Activated CD8-positive, alpha-beta memory T cell treated with anti-CD3 and anti-CD28 coated beads, Interleukin-2, amount 50 U/mL, for 48 hours (primary cell): Measurements from ENCODE around the gene CPNE2.
"Not testable (repeated sequence)": the region's sequence is repeated elsewhere in the genome, so short reads cannot be mapped to it uniquely, and the experiment has no call there.

ENCODE experiments used
- DNase-seq: peaks from one replicate; pipeline ENCODE4 v3.0.0-alpha.2; 2020

Gene CPNE2

DNA sequence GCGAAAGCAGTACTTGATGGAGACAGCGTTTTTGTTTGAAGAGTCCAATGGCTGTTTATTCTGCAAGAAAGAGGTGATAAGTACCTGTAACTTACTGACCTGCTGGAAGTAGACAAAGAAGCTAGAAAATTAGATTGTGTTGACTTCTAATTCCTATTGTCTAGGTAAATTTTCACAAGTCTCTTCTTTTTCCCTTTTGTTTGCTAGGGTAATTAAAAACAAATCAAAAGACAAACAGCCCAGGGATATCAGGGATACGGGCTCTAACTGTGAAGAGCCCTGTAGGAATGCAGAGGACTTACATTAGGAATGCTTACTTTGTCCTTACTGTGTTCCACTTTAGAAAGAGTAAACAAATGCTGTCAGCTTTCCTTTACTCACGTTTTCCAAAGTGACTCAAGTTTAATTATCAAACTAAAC, 86.4 kb downstream of the CPNE2 start:
- DNase-seq: no peak

DNA sequence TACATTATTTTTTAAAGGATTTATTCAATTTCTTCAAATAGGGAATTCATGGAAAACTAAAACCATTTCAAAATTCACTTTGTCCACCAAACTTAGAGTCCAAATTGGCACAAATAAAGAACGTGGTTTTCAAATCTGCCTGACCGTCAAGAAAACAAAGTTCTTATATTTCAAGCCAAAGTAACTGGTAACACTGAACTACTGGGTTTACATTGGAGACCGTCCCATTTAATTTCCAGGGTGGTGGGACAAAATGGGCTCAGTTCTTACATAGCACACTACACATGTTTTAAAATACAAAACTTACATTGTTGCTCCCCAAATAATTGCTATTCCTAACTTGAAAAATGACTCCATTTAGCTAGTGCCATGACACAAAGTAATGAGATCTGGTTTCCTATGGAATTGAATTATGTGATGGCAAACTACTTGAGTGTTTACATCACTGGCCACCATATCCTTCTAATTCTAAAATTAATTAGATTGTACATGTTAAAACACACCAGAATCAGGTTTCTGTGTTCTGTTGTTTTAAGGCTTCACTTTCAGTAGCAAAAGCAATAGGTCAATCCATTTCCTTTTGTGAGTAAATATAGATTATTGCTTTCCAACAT, 86.9 kb downstream of the CPNE2 start:
- DNase-seq: no peak

DNA sequence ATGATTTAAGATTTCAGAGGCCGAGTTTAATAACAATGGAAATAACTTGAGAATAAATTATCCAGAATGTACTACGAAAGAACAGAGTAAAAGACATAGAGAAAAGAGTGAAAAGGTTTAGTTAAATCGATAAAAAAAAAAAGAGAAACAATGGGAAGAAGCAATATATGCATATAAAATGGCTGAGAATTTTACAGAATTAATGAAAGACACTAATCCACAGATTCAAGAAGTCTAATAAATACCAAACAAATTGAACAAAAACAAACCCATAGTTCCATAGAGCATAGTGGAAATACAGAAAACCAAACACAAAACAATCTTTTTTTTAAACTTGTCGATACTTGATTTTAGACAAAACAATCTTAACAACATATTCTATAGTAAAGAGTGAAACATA, 91.7 kb downstream of the CPNE2 start:
- no peak for DNase-seq

DNA sequence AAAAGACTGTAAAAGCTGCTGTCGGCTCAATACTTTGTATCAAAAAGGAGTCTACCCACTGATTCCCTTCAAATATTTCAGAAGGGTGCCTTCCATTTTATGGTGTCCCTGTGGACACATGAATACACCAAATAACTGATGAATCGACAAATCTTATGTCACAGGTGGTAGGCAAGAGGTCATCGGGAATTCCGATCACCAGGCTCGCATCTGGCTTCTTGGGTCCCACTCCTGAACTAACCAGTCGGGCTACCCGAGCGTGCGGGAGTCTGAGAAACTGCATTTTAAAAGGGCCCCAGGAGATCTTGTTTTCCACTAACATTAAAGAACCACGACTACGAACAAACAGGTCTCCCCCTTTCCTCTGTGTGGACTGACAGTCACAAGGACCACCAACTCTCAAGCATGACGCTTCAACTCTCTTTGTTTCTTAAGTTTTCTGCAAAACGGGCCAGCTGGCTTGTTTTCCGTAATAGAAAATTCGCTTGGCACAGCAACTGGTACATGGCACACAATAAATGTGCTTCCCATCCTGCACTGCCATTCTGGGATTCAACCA, 92.6 kb downstream of the CPNE2 start:
- no peak for DNase-seq

DNA sequence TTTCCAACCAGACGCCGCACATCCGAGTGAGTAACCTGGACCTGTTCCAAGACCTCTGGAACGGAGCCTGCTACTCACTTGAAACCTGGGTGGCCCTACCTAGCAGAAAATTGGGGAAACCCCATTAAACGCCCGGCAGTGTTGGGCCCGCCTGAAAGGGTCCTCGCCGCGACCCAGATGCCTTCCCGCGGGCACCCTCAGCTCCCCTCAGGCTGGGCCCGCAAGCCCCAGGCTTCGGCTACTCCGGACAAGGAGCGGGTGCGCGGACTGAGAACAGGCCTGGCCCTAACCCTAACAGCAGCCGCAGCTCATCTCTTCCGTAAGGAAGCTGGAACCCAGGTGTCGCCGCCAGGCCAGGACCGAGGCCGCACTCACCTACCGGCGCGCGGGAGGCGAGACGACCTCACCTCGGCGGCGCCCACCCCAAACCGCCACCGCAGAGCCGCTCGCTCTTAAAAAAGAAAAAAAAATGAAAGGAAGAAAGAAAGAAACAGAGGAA, 93.1 kb downstream of the CPNE2 start:
- peak; percentile 80 for DNase-seq

DNA sequence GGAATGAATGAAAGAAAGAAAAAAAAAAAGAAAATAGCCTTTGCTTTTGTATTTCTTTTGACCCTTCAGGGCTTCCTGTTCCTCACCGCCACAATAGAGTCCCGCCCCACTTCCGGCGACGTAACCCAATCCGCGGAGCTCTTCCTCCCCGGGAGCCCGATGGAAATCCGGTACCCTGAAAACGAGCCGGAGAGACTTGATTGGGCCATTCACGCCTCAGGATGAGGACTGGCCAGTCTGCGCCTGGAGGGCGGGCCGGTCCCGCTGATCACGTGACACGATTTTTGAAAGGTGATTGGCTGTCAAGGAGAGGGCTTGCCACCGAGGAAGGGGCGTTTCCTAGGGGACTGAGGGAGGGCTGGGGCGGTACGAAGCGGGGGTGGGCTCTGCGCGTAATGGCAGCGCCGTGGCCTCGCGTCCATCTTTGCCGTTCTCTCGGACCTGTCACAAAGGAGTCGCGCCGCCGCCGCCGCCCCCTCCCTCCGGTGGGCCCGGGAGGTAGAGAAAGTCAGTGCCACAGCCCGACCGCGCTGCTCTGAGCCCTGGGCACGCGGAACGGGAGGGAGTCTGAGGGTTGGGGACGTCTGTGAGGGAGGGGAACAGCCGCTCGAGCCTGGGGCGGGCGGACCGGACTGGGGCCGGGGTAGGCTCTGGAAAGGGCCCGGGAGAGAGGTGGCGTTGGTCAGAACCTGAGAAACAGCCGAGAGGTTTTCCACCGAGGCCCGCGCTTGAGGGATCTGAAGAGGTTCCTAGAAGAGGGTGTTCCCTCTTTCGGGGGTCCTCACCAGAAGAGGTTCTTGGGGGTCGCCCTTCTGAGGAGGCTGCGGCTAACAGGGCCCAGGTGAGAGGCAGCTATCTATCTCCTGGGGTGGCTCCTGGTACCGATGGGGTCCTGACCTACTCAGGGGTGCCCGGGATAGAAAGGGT, 93.8 kb downstream of the CPNE2 start, which contains the start of the genes PSME3IP1 and RSPRY1:
PSME3IP1 (minus strand) TSS at position 95 of the 927 bp plus-strand sequence. CDS start 12,185 bp downstream, outside the sequence.
RSPRY1 (plus strand) TSS at position 385 of the 927 bp plus-strand sequence. CDS start 18,330 bp downstream, outside the sequence.
- peak; percentile 96 for DNase-seq

DNA sequence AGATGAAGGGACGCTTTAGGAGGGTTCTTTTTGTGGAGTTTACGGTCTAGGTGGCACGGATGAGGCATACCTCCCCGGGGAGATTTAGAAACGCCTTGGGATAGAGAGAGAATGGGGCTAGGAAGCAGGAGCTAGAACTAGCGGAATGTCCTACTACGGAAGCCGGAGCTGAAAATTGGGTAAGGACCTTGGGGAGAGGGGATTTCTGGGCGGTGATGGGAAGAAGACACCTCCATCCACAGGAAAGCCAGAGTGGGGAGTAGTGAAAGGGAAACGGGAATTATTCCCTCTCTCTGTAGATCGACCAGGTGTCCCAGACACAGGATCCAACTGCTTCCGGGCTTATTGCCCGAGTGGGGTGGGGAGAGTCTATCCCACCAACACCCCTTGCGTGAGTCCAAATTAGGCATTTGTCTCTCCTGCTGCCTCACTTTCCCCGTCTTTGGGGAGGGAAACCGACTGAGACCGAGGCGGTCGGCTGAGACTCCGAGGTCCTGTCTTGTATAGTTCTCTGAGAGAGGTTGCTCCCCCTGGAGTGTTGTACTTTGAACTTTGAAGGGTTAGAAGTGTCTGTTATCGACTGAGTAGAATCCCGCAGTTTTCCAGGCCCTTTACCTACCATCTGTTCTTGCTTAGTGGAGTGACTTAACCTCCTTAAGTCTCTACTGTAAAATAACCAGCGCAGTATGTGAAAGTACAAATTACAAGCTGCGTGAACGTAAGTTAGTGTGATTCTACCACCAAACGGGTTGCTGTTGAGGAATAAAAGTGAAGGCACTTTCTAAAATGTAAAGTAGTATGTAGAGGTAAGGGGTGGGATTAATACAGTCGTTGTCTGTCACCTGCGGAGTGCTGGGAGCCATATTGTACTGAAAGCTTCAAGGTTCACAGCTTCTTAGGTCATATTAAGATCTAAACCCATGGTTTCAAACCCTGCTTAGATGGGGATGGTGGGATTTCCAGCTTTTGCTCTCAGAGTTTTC, 94.8 kb downstream of the CPNE2 start:
- peak; percentile 62 for DNase-seq

DNA sequence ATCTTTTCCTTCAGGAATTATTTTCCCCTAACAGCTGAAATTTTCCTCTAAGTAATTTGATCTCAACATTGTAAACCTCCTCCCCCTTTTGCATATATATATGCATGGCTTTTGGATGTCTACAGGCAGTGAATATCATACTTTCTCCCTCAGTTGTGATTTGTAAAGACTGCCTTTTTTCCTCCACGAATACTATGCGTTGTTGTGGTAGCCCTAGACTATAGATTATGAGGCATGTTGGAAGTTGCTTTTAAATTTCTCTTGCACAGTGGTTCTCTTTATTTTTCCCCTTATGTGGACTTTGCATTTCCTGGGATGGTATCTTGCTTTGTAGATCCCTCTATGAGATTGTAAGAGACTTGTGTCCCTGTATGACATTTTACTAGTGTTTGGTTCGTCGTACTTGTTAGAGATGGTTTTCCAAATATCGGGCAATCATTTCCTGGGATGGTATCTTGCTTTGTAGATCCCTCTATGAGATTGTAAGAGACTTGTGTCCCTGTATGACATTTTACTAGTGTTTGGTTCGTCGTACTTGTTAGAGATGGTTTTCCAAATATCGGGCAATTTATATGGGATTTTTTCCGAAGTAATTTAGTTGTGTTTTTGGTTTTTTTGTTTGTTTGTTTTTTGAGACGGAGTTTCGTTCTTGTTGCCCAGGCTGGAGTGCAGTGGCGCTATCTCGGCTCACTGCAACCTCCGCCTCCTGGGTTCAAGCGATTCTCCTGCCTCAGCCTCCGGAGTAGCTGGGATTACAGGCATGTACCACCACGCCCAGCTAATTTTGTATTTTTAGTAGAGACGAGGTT, 95.7 kb downstream of the CPNE2 start:
- not testable (repeated sequence) for DNase-seq

DNA sequence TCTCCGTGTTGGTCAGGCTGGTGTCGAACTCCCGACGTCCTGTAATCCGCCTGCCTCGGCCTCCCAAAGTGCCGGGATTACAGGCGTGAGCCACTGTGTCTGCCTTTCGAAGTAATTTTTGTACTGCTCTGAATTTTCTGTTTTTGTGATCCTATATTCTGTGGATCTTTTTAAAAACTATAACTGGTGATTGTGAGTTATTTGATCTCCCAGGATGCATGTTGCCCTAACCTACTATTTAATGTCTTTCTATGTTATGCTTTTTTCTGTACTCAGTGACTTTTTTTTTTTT, 96.3 kb downstream of the CPNE2 start:
- DNase-seq: no peak

DNA sequence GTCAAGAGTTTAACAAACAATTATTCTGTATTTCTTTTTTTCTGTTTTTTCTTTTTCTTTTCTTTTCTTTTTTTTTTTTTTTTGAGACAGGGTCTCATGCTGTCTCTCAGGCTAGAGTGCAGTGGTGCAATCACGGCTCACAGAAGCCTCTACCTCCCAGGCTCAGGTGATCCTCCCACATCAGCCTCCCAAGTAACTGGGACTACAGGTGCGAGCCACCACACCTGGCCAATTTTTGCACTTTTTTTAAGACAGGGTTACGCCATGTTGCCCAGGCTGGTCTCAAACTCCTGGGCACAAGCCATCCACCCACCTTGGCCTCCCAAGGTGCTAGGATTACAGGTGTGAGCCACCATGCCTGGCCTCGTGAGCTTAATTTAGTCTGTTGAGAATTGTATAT, 97.1 kb downstream of the CPNE2 start:
- DNase-seq: not testable (repeated sequence)

DNA sequence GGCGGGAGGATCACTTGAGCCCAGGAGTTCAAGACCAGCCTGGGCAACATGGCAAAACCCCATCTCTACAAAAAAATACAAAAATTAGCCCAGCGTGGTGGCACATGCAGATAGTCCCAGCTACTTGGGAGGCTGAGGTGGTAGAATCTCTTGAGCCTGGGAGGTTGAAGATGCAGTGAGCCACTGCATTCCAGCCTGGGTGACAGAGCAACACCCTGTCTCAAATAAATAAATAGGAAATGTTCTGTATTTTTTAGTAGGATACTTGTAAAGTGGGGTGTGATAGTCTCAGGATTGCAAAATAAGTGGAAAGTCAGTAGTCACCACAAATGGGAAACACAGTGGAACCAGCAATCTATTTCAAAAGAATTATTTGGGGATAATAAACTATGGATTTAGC, 97.8 kb downstream of the CPNE2 start:
- DNase-seq: no peak

DNA sequence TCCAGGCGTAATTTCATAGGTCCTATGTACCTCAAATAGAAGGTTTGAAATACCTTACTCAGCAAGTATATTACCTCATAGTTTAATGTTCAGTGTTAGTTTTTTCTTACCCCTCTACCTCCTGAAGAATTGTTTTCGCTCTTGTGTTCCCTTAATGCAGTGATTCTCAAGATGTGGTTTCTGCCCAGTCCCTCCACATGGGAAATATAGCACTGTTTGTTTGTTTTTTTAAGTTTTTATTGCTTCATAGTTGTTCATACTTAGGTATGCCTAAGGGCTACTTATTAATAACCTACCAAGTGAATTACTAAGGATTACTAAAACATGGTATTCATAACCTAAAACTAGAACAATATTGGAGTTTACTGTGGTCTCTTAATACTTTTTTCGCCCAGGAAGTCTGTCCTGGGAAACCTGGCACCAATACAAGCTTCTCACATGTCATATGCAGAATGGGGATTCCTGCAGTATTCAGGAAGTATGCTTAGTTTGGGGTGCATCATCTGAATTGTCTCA, 98.7 kb downstream of the CPNE2 start:
- no peak for DNase-seq

DNA sequence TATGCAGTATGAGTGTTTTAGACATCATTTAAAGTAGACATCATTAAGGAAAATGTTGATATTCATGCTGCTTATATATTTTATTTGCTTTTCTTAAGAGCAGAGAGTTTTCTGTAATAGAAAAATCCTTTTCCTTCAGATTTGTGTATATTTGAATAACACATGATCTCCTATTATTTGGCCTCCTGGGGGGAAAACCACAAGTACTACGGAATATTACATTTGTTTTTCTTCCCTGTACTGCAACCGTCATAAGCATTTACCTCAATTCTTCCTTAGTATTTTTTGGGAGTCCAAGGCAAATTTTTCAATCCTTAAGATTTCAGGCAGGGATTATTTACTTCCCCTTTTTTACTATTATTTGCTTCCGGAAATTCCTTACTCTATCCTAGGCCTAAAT, 99.8 kb downstream of the CPNE2 start:
- no peak for DNase-seq

DNA sequence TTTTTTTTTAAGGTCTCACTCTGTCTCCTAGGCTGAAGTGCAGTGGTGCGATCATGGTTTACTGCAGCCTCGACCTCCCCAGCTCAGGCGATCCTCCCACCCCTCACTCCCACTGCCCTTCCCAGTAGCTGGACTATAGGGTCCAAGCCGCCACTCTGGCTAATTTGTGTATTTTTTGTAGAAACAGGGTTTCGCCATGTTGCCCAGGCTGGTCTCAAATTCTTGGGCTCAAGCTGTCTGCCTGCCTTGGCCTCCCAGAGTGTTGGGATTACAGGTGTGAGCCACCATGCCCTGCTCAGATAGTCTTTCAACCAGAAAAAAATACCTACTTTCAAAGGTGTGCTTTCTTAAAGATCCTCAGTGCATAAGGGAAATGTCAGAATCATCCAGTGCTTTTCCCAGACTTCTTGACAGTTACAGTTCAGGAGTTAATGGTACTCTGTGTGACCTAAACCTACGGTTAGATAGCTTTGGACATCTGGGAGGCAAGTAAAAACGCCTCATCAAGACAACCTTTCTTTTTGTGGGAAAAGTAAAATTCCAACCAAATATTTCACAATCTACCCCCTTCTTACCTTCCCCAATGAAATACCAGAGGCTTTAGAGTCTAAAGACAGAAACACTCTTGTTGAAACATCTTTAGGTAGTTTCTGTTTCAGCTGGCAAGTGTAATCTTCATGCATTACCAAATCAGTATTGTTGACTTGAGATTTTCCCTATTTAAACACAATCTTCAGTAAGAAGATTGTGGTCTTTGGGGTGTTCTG, 100.5 kb downstream of the CPNE2 start:
- no peak for DNase-seq

DNA sequence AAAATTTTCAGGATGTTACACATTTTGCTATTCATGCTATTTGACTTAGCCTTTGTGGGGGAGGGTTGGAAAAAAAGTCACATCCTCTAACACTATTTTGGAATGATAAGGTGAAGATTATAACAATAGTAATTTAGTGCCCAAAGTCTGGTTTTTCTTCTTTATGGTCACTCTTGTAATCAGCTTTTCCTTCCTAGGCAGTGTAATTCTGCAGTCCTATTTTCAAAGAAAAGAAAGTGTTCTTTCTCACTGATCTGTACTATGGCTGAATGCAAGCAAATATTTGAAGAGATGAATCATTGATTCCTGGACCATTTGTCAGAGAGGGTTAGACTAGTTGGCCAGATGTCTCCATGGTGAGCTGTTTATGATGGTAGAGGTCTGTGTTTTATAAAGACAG, 102.1 kb downstream of the CPNE2 start:
- DNase-seq: no peak

DNA sequence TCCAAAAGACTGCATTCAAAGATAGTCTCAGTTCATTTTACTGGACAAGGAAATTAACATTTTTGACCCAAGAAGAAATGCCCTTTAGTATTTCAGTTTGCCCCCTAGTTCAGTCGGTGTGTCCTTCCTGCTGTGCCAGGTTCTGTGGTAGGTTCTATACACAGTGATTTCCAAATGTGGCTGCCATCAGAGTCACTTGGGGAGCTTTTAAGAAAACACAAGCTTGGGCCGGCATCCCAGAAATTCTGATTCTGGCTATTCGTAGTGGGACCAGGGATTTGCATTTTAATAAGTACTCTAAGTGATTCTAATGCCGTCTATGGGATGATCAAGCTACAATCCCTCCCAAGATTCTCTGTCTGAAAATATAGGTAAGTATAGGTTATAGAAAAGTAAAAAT, 103.9 kb downstream of the CPNE2 start:
- no peak for DNase-seq

DNA sequence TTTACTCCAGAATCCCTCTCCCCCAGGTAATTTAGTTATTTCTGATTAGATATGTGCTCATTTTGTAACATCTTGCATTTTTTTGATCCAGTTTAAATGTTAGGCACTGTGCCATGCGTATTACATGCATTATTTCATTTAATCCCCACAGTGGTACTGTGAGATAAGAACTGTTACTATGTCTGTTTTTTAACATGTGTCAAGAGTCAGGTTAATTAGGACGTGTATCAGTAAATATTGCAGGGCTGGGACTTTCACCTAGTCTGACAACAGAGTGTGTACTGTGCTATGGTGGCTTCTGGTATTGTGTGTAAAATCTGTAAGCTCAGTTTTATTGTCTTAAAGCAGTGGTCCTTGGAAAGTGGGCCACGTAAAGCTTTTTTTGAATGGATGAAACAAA, 104.4 kb downstream of the CPNE2 start:
- DNase-seq: no peak
